ENCODE results near the gene NIPAL3.
A peak's percentile ranks its signal among the peaks of the same experiment; 100 is the strongest.

Gene NIPAL3

DNA sequence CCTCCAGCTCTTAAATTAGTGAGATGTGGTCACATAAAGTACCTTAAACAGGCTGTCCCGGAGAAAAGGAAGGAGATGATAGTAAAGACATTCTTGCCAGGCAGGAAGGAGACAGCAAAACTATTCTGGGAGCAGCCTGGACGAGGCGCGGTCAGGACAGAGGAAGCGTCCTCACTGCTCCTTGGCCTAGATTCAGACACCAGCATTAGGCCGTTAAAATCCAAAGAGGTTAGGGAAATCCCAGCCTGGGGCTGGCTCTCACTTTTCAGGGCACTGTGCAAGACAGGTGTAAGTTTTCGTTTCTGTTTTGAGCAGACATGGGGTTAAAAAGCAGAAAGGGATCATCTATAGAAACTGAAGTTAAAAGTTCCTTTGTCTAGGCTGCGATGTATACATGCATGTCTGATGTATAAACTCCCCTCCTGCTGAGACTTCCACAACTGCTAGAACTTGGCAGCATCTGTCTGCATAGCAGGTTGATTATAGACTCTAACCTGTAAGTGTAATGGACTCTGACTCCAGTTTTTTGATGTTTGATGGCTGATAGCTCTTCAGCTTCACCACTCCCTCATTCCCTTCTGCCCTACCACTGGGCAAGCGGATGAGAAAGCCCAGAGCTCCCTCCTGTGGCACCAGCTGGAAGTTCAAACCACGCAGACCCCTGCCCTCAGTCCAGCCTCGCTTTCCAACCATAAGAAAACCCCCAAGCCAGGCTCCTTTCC, 23.6 kb upstream of the NIPAL3 start:
- peak; percentile 17 to 29 for DNase-seq

DNA sequence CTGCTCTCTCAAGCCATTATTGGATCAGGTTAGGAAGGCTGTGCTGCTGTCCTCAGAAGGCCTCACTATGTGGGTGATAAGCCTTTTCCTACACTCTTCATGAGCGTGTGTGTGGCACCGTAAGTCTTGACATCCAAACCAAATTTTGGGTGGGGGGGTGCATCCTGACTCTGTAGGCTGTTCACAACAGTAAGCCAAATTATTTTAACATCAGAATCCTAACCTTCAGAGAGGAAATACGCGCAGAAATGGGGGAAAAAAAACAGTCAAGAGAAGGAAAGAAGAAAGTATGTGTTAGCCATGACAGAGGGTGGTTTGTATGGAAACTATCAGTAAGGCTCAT, 23.0 kb upstream of the NIPAL3 start:
- DNase-seq, result no peak

DNA sequence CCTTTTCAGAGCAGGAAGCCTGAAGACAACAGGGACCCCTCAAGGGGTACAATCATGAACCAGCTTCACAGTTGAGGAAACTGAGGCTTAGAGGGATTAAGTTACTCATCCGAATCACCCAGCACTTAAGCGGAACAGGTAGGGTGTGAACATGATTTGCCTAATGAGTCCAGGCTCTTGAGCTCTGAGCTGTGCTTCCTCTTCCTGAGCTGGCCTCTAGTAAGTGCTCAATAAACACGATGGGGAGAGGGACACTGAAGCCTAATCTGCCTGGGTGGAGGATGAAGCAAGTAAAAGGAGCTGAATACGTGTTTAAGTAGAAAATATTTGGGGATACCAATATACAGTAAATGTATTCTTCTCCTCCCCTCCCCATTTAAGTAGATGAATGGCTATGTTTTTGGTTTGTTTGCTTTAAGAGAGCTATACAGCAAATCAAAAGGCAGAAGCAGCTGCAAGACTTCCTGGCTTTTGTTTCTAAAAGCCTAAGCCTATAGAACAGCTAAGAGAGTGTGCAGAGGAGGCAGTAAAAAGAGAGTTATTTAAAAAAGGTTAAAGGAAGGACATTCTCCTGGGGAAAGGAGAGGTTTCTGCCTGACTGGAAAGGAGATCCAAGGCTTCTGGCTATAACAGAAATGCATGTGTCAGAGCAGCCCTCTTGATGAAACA, 22.5 kb upstream of the NIPAL3 start:
- no peak for DNase-seq

DNA sequence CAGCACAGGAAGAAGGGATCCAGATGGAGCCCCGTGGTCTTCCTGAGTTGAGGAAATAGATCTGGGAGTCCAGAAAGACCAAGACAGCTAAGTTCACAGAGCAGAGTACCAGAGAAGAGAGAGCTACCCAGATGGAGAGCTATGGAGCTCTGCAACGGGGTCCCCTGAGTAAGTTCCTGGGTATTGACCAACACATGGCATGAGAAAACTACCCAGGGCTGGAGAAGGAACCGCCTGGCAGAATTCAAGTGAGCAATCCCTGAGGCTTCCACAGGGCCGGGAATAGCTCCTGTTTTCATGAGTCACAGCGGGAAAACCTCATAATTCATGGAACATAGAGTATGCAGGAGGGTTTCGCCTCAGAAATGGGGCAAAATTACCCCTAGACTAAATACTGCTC, 21.7 kb upstream of the NIPAL3 start:
- DNase-seq, result no peak

DNA sequence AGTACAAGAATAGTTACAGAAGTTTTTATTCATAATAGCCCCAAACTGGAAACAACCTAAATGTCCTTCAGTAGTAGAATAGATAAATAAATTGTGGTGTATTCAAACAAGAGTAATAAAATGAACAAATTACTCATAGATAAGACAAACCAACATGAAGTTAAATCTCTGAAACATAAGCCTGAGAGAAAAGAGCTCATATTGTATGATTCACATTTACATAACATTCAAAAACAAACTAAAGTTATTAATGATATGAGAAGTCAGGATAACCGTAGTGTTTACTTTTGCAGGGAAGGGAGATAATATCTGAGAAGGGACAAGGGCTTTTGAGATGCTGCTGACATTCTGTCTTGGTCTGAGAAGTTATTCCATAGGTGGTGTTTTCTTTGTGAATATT, 15.5 kb upstream of the NIPAL3 start:
- no peak for DNase-seq

DNA sequence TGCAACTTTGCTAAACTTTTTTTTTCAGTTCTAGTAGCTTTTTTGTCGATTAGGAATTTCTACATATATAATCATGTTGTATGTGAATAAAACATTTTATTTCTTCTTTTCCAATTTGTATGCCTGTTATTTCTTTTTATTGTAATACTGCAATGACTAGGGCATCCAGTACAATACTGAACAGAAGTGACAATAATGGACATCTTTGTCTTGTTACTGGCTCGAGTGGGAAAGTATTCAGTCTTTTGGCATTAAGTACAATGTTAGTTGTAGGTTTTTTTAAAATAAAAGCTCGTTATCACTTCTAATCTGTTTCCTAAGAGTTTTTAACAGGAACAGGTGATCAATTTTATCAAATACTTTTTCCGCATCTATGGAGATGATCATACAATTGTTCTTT, 11.8 kb upstream of the NIPAL3 start:
- no peak for DNase-seq

DNA sequence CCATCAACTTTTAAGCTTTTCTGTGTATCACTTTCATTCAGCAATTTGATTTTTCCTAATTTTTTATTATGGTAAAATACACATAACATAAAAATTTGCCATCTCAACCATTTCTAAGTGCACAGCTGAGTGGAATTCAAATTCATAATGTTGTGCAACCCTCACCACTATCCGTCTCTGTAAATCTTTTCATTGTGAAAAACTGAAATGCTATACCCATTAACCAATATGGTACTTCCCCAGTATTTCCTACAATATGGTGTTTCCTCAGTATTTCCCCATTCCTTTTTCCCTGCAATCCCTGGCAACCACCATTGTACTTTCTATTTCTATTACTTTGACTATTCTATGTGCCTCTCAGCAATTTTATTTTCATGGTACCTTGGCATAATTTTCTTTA, 8.8 kb upstream of the NIPAL3 start:
- no peak for DNase-seq

DNA sequence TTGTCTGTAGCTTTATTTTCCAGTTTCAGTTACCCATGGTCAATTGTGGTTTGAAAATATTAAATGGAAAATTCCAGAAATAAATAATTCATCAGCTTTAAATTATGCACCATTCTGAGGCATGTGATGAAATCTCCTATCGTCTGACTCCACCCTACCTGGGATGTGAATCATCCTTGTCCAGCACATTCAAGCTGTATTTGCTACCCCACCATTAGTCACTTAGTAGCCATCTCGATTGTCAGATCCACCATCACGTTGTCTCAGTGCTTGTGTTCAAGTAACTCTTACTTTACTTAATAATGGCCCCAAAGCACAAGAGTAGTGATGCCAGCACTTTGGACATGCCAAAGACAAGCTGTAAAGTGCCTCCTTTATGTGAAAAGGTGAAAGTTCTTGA, 6.1 kb upstream of the NIPAL3 start:
- no peak for DNase-seq

DNA sequence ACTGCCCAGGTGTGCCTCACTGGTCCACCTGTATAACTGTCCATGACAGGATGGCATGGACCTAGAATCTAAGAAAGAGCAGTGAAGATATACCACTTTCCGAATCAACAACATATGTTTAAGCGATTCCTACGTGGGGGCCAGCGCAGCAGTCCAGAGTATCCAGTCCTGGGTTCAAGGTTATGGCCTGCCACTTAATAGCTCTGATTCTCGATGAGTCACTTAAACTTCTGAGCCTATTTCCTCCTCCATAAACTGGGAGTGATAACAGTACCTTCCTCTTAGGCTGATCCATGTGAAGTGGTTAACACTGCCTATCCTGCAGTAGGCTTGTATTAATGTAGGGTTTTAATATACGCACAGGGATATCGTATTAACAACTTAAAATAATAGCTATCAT, 4.9 kb upstream of the NIPAL3 start:
- no peak for DNase-seq

DNA sequence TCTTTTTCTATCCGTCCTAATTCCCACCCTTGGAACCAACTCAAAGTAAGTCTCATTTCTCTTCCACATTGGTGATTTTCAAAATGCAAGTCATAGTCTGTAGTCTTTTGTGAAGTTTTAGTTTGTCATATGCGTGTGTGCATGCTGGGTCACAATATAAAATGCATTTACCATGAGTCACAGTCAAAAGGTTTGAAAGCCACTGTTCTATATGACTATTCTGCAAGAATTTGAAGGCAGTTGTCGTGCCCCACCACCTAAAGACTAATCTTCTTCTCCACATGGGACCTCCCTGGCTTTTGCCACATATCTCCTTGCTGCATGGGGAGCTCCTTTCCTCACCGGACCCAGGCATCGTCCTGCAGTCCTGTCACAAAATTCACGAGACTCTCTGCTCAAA, 3.6 kb upstream of the NIPAL3 start:
- no peak for DNase-seq

DNA sequence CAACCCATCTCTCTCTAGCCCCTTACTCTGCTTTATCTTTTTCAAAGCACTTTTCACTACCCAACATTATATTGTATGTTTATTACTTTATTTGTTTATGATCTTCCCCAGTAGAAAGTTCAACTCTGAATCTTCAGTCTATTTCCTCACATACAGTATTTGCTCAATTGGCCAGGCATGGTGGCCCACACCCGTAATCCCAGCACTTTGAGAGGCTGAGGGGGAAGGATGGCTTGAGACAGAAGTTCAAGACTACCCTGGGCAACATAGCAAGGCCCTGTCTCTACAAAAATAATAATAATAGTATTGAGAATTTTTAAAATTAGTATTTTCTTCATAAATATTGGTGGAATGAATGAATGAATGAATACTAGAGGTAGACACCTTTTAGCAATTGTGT, 3.2 kb upstream of the NIPAL3 start:
- DNase-seq, result no peak

DNA sequence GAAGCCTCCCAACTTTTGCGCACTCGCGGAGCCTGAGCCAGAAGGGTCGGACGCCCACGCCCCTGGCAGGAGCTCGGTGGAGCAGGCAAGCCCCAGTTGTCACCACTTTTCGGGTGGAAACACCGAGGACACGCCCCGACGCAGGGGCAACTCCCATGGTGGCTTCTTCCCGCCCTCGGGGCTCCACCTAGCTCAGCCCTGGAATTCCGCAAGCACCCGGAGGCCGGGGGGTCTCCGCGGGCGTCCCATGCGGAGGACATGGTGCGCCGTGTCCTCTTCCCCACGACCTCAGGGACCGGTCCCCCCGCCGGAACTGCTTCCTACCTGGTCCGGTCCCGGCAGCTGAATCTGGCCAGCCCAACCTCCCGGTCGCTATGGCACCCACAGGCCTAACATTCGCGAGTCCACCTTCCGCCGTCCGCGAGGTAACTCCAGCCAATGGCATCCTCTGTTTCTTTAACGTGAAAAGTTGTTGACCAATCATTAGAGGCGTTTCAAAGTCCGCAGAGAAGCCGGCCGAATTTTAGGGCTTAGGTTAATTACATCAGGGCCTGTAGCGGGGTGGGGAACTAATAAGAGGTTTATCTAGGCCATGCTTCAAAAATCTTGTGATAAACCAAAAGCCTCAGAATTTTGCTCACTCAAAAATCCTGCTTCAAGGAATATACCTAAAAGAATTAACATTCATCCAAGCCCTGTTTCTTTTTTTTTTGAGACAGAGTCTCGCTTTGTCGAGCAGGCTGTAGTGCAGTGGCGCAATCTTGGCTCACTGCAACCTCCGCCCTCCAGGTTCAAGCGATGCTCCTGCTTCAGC, 2.0 kb upstream of the NIPAL3 start, which contains the start of gene STPG1:
Gene STPG1, minus strand, starts transcription at position 433 of the 814 bp plus-strand sequence. CDS start 12,394 bp downstream, outside the sequence.
- DNase-seq, result peak; percentile 74 to 86

DNA sequence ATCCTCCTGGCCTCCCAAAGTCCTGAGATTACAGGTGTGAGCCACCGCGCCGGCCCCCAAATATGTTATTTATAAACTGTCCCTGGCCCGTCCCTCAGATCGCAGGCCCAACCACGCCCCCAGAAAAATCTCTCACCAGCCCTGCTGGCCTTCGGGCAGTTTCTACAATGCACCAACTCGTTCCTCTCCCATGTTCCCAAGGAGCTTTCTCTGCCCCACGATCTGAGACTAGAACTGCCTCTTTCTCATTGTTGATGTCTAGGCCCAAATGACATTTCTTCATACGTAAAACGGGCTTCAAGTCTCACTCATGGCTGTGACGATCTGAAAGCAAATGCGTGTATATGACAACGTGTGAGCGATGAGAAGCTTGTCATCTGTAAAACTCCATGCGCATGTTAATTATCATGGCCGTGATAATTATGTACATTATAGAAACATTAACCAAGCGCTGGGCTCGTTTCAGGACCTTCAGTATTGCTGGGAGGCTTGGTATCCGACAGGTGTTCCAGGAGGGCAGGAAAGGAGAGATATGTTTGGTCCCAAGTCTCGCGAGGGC, 748 bp upstream of the NIPAL3 start:
- DNase-seq, result peak in 1 of 2 experiments; percentile 21

DNA sequence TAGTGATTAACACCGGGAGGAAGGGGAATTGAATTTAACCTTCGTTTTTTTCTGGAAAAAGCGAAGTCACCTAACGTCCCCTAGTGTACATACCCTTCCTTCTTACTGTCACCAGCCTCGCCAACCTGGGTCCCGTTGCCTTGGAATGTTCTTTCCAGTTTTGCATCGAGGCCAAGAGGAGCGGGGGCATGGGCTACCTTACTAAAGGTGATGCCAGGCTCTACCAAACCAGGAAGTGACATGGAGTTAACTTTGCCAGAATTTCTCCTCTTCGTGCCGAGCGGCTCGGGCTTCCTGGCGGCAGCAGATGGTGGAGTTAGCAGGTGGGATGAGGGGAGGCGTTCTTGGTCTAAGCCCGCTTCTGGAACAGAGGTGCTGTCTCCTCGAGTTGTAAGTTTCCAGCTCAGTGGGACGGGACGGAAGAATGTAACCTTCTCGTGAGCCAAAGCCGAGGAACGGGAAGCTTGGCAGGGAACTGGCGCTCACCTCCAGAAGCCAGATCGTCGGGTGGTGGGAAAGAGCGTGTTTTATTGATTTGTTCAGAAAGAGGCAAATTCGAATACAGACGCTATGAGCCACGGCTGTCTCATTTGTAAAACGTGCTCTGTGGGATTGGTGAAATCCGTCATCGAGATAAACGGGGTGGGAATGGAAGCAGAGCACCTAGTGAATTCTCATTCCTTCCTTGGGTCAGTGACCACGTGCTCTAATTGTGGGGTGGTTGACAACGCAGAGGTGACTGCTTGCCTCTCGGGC, 486 bp downstream of the NIPAL3 start:
- DNase-seq, result no peak

DNA sequence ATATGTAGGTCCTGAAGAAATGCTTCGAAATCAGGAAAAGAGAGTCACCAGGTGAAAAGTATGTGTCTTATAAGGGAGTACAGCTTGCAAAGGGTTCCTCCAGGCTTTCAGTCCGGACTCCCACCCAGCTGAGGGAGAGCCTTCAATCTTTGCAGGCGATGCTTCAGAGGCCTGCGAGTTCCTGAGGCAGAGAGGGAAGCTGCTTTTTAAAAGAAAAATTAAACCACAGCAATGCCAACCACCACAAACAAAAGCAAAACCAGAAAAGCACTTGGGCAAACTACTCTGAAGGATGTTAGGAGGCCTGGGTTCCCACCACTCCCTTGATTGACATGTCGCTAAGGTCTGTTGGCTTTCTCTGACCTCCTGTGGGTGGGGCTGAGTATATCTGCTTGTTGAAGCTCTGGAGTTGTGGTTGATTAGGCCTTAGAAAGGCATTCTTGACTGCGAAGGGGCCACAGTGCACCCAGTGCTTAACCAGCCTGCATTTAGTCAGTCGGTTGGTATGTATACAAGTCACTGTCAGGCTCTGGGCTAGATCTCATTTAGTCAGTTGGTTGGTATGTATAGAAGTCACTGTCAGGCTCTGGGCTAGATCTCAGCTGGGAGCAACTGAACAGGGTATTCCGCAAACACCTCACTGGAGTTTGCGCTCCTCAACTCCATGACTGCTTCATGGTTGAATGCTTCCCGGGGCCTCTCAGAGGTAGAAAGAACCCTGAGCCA, 1.2 kb downstream of the NIPAL3 start:
- no peak for DNase-seq

DNA sequence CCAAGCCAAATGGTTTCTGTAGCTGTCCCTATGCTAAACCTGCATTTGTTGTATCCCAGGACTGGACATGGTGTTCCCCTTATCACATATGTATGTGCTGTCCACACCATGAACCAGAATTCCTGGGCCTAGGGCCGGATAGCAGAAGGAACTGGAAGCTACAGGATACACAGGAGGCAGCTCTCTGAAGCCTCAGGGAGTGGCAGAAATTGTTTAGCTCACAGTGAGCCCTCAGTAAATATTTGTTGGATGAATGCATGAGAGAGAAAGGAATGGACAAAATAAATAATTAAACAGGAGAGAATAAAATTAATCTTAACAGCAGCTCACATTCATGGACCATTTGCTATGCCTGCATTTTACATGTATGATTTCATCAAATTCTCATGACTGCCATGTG, 2.1 kb downstream of the NIPAL3 start:
- no peak for DNase-seq

DNA sequence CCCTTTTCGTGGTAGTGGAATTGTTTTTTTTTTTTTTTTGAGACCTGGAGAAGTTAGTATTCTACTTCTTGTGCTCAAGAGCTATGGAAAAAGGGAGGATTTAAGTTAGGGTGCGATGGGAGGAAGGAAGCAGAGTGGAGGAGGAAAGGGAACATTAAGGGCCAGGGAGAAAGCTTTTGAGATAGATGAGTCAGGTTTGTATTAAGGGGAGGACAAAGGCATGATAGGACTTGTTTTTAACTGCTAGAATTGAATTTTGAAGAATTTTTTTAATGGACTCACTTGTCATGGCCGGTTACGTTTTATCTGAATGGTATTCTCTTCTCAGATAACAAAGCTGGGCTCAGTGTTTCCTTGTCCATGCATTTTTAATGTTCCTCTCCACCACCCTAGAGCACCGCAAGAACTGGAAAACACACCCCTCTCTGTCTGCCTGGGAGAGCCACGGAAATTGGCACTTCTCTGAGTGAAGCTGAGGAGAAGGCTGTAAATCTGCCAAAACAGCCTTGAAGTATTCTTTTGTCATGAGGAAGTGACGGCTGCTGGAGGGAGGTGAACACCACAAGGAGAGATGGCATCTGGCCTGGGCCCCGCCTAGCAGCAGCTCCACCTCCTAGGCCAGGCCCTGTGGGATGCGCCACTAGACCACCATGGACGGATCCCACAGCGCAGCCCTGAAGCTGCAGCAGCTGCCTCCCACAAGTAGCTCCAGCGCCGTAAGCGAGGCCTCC, 3.5 kb downstream of the NIPAL3 start:
- no peak for DNase-seq

DNA sequence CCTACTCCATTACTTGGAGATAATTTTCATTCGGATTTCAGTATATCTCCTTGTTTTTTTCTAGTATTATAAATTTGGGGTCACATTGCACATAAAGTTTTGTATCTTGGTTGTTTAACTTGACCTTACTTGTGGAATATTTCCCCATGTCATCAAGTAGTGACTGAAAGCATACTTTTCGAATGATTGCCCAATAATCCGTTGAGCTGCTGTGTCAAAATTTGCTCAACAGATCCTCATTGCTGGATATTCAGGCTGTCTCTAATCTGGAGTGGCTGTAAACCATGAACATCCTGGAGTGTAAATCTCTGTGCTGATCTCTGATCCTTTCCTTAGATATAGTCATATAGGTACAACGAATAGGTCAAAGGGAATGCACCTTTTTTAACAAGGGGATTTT, 4.9 kb downstream of the NIPAL3 start:
- no peak for DNase-seq

DNA sequence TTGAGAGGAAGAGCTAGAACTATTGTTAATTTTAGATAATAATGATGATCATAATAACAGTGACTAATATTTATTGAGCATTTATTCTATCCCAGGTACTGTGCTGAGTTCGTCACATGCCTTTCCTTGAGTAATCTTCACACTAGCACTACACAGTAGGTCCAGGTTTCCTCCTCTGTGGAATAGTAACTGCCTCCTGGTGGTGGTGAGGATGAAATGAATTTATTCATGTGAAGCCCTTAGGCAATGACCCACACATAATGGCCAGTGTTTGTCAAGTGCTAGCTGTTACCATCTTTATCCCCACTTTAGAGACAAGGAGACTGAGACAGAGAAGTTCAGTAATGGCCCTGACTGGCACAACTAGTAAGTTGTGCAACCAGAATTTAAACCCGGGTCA, 5.9 kb downstream of the NIPAL3 start:
- no peak for DNase-seq

DNA sequence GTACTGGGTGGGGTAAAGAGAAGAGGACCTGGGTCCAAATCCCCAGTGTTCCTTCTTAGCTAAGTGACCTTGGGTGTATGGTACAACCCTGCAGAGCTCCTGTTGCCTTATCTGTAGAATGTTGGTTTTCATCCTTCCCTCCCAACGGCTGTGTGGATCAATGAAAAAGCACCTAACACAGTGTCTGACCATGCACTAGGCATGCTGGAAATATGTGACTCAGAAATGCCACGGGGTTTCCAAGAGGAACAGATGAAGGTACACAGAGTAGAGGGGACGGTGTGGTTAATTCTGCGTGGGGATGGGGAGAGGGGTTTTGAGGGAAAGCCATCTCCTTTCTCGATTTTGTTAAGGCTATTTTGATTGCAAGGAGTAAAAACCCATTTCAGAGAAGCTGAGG, 8.6 kb downstream of the NIPAL3 start:
- DNase-seq, result no peak

DNA sequence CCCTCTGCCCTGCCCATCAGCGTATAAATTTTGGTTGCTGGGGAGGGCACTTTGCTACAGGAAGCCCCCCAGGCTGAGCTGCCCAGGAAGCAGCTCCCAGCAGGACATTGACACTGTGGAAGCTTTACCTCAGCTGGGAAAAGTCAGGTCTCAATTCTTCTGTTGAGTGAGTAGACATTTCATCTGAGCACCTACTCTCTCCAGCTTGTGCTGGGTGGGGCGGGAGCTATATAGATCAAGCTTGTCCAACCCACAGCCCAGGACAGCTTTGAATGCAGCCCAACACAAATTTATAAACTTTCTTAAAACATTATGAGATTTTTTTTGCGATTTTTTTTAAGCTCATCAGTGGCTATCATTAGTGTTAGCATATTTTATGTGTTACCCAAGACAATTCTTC, 9.4 kb downstream of the NIPAL3 start:
- DNase-seq, result no peak

DNA sequence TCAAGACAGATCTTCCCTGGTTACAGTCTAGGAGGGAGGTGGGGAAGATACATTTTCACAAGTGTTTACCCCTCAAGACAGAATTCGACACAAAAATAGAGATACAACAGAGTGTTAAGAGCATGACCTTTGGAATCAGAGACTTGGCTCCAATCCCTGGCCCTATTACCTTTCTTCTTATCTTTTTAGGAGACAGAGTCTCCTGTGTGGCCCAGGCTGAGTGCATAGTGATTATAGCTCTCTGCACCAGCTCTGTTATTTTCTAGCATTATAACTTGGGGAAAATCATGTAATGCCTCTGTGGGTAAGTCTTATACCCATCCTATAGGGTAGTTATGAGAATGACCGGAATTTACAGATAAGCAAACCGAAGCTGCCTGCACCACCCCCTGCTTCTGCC, 9.8 kb downstream of the NIPAL3 start:
- no peak for DNase-seq

Measured in NCI-H1930 (cell line).